ENCODE measurements around the gene SCN5A. TPM values are rescaled to one million over a fixed set of nuclear protein-coding genes. Genes with fewer than 3 reads are reported as not detected.

The SCN5A gene
- total and polyA plus RNA-seq, 2 donors (not counting 1 experiment from before 2014, with no cell fraction given) = 0.20 to 0.37 TPM

GRCh38 chr3:38620236-38620635 lies 29.3 kb downstream of the SCN5A start:
- Histone ChIP-seq H3K27me3 (replicated peaks in 1 of 4; ENCODE audit: control extremely low read depth in 1 of 4, control insufficient read depth in 3 of 4, insufficient read depth in 4 of 4, low read length in 3 of 4) (no peaks in the 10 kb centered on the region), H3K27ac (ENCODE audit: low read length in 2 of 2) (no peak overlapping the region), H3K9ac (ENCODE audit: low read length) (no peak overlapping the region), H3K79me2 (ENCODE audit: control insufficient read depth, insufficient read depth, low read length) (no peaks in the 10 kb centered on the region), H3K9me3 (ENCODE audit: control extremely low read depth in 1 of 3, control insufficient read depth in 2 of 3, insufficient read depth in 1 of 3, low read length in 2 of 3) (peaks cover 0 to 6% (median 0%) of the 10 kb centered on the region in 3 donors), H3K4me1 (ENCODE audit: control insufficient read depth in 2 of 2, insufficient read depth in 2 of 2, low read length in 2 of 2) (no peaks in the 10 kb centered on the region), H3K4me3 (ENCODE audit: control extremely low read depth in 1 of 5, extremely low read depth in 1 of 5, insufficient read depth in 1 of 5, low read depth in 2 of 5, low read length in 4 of 5) (no peak overlapping the region), H2AFZ (ENCODE audit: insufficient read depth, low read depth, low read length, poor library complexity, severe bottlenecking) (no peak overlapping the region), H4K20me1 (ENCODE audit: control insufficient read depth, insufficient read depth, low read length, poor library complexity, severe bottlenecking) (no peaks in the 10 kb centered on the region), H3K36me3 (replicated peaks in 1 of 2; ENCODE audit: control extremely low read depth in 1 of 2, control insufficient read depth in 1 of 2, extremely low read depth in 1 of 2, insufficient read depth in 2 of 2, low read length in 1 of 2) (no peaks in the 10 kb centered on the region), H3K4me2 (replicated peaks; ENCODE audit: low read depth, low read length, poor library complexity, severe bottlenecking) (no peak overlapping the region)
- WGBS (ENCODE audit: insufficient coverage) = 96% methylated on average over 4 of the region's 5 CpGs
- H3K4me3 Mint-ChIP-seq = no peak overlapping the region
- intact Hi-C loops (cut with micrococcal nuclease) = no loop called here
- TF ChIP-seq EZH2 (IDR thresholded peaks at IDR 0.05; ENCODE audit: borderline replicate concordance, insufficient read depth, low read depth, low read length, poor library complexity, severe bottlenecking) (no peak), CTCF (IDR thresholded peaks at IDR 0.05) (no peak)
- no peak for ATAC-seq (ENCODE audit: low read depth)
- POLR2A ChIA-PET = no interaction called here
- DNase-seq = no peak
- H3K27me3 Mint-ChIP-seq = peaks cover 12% of the 10 kb centered on the region
- no peaks in the 10 kb centered on the region for H3K9me3 Mint-ChIP-seq (ENCODE audit: insufficient read depth)
- H3K4me1 Mint-ChIP-seq = no peaks in the 10 kb centered on the region
- no peak overlapping the region for H3K27ac Mint-ChIP-seq
- CTCF ChIA-PET = no interaction called here

- H3K4me2 ChIP-seq (replicated peaks; ENCODE audit: low read depth, low read length, poor library complexity, severe bottlenecking) = no peak overlapping the region
- no peaks in the 10 kb centered on the region for H3K4me1 ChIP-seq (ENCODE audit: control insufficient read depth in 2 of 2, insufficient read depth in 2 of 2, low read length in 2 of 2)
- intact Hi-C loops (cut with micrococcal nuclease) = no loop called here
- H3K9ac ChIP-seq (ENCODE audit: low read length) = no peak overlapping the region
- POLR2A ChIA-PET = no interaction called here
- no peaks in the 10 kb centered on the region for H3K36me3 ChIP-seq (replicated peaks in 1 of 2; ENCODE audit: control extremely low read depth in 1 of 2, control insufficient read depth in 1 of 2, extremely low read depth in 1 of 2, insufficient read depth in 2 of 2, low read length in 1 of 2)
- Mint-ChIP-seq H3K9me3 (ENCODE audit: insufficient read depth) (no peaks in the 10 kb centered on the region), H3K27me3 (peaks cover 9% of the 10 kb centered on the region), H3K4me3 (no peak overlapping the region), H3K27ac (no peak overlapping the region), H3K4me1 (no peaks in the 10 kb centered on the region)
- DNase-seq = no peak
- H3K27ac ChIP-seq (ENCODE audit: low read length in 2 of 2) = no peak overlapping the region
- no peak for TF ChIP-seq CTCF (IDR thresholded peaks at IDR 0.05)
- no peak for TF ChIP-seq EZH2 (IDR thresholded peaks at IDR 0.05; ENCODE audit: borderline replicate concordance, insufficient read depth, low read depth, low read length, poor library complexity, severe bottlenecking)
- no peaks in the 10 kb centered on the region for H3K79me2 ChIP-seq (ENCODE audit: control insufficient read depth, insufficient read depth, low read length)
- H3K27me3 ChIP-seq (replicated peaks in 1 of 4; ENCODE audit: control extremely low read depth in 1 of 4, control insufficient read depth in 3 of 4, insufficient read depth in 4 of 4, low read length in 3 of 4) = no peaks in the 10 kb centered on the region
- peaks cover 0 to 6% (median 0%) of the 10 kb centered on the region in 3 donors for H3K9me3 ChIP-seq (ENCODE audit: control extremely low read depth in 1 of 3, control insufficient read depth in 2 of 3, insufficient read depth in 1 of 3, low read length in 2 of 3)
- H2AFZ ChIP-seq (ENCODE audit: insufficient read depth, low read depth, low read length, poor library complexity, severe bottlenecking) = no peak overlapping the region
- H3K4me3 ChIP-seq (ENCODE audit: control extremely low read depth in 1 of 5, extremely low read depth in 1 of 5, insufficient read depth in 1 of 5, low read depth in 2 of 5, low read length in 4 of 5) = no peak overlapping the region
- ATAC-seq (ENCODE audit: low read depth) = no peak
- CTCF ChIA-PET = no interaction called here
- no peaks in the 10 kb centered on the region for H4K20me1 ChIP-seq (ENCODE audit: control insufficient read depth, insufficient read depth, low read length, poor library complexity, severe bottlenecking)
- WGBS (ENCODE audit: insufficient coverage) = 92% methylated on average over 5 of the region's 5 CpGs
These were observed 31.1 kb downstream of the SCN5A start for GRCh38 chr3:38618343-38618742.
